ENCODE data around the gene RASSF4.

The RASSF4 gene

GRCh38 chr10:44974628-44975430 is 15.2 kb downstream of the RASSF4 start:
- peak; percentile 98 for TF ChIP-seq CTCF (IDR thresholded peaks at IDR 0.05)

- no peak for TF ChIP-seq CTCF (IDR thresholded peaks at IDR 0.05)
These were observed 16.1 kb downstream of the RASSF4 start for GRCh38 chr10:44975431-44976331.

GRCh38 chr10:44976352-44977198 is 17.0 kb downstream of the RASSF4 start:
- TF ChIP-seq CTCF (IDR thresholded peaks at IDR 0.05) = no peak

GRCh38 chr10:44977287-44978212 is 17.9 kb downstream of the RASSF4 start:
- no peak for TF ChIP-seq CTCF (IDR thresholded peaks at IDR 0.05)

GRCh38 chr10:44978213-44978569 is 18.6 kb downstream of the RASSF4 start:
- no peak for TF ChIP-seq CTCF (IDR thresholded peaks at IDR 0.05)

- TF ChIP-seq CTCF (IDR thresholded peaks at IDR 0.05) = no peak
These were observed 19.1 kb downstream of the RASSF4 start, which contains the start of gene DEPP1 for GRCh38 chr10:44978570-44979280. Gene DEPP1, minus strand, starts transcription at chr10:44978809. Its CDS starts 779 bp downstream, at chr10:44978030.
